GM18520 (cell line): ENCODE measurements around the gene ELP5.
A peak's percentile ranks its signal among the peaks of the same experiment; 100 is the strongest.

Source experiments
- ATAC-seq: cut with Tn5 transposase; IDR thresholded peaks from one replicate; pipeline ENCODE4 v1.9.1; 2021; ENCODE audit not compliant: unreplicated experiment

Gene ELP5, protein sequence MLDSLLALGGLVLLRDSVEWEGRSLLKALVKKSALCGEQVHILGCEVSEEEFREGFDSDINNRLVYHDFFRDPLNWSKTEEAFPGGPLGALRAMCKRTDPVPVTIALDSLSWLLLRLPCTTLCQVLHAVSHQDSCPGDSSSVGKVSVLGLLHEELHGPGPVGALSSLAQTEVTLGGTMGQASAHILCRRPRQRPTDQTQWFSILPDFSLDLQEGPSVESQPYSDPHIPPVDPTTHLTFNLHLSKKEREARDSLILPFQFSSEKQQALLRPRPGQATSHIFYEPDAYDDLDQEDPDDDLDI

DNA sequence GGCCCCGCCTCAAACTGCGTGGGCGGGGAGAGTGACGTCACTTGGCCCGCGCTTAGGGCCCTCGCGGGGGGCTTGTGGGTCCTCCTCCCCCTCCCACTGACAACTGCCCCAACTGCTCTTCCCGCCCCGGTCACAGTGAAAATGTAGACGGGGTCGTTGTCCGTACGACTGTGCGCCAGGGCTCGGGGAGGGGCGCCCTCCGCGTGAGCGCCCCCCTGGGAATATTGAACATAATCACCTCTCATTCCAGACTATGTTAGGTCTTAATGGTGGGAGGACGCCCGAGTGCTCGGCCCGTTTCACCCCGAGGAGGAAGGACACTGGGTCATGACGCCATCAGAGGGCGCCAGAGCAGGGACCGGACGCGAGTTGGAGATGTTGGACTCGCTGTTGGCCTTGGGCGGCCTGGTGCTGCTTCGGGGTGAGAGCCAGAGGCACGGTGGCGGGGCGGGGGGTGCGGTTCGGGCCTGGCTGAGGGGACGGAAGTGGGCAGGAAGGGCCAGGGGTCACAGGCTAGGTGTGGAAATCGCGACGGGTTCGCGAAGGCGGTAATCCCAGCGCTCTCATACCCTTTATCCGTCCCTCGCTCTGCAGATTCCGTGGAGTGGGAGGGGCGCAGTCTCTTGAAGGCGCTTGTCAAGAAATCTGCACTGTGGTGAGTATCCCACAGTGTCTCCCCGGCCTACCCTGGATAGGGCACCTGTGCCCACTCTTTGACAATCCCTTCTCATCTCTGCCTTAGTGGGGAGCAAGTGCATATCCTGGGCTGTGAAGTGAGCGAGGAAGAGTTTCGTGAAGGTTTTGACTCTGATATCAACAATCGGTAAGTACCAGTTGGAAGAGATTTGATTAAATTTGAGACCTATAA, at the start of gene ELP5:
Gene ELP5 (plus strand): TSS at position 40 of the 868 bp plus-strand sequence. CDS start 336 bp downstream, at position 376.
- ATAC-seq, result peak; percentile 31

DNA sequence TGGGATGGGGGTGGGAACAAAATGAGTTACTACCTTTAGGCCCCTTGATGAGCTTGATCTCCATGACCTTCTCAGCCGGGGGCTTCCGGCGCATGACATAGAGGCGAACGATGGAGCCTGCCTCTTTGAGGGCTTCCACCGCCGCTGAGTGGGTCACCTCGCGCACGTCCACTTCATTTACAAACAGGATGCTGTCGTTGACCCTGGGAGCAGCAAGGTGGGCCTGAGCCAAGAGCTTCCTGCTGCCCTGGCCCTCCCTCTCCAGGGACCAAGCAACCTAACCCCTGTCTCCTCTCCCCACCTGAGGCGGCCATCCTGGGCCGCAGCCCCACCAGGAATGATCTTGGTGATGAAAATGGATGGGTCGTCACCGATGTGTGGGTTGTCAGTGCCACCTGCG, 48.6 kb upstream of the ELP5 start:
- no peak for ATAC-seq

DNA sequence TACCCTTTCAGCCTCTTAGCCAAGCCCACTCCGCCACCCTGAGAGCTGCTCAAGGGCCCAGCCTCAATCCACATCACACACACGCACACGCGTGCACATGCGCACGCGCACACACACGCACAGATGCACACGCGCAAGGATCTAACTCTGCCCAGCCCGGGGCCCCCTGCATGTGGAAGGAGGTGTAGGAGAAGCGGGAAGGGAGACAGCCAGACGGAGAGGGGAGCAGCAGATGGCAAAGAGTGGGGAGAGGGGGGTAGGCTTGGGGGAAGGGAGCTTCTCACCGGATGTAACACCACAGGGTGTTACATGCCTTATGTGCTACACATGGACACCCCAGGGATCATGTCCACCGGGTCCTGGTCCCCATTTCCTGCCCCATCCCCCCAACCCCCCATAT, 47.7 kb upstream of the ELP5 start:
- no peak for ATAC-seq

DNA sequence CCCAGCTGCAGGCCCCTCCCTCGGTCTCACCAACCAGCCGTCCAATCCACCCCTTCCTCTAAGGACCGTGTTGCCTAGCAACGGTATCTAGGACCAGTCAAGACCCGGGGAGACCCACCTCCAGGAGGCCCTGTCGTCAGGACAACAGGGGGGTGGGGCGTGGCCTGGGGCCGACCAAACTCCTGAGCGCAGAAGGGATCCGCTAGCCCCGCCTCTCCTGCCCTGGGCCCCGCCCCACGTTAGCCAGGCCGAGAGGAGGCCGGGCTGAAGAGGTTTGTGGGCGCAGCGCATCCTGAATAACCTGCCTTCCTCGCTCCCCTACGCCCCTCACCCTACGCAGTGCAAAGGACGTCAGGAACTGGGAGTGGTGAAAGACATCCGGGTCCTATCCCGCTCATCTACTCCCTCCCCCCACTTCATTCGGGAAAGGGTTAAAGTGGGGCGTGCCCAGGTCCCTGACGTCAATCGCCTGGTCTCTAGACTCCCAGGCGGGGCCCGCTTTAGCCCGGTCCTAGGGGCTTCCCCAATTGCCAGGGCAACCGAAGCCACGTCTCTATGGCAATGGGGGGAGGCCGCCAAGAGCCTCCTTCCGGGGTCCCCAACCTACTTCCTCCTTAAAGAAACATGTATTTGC, 47.1 kb upstream of the ELP5 start:
- peak; percentile 68 for ATAC-seq

DNA sequence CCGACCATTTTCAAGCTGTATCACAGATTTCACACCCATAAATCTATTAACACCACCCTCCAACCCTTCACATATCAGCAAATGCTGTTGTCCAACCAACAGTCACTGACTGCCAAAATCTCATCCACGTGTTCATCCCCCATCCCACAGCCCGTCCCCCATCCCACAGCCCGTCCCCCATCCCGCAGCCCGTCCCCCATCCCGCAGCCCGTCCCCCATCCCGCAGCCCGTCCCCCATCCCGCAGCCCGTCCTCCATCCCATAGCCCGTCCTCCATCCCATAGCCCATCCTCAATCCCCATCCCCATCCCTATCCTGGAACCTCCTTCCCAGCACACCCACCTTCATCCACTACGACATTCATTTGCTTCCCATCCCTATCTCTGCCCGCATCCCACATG, 46.5 kb upstream of the ELP5 start:
- ATAC-seq, result no peak

DNA sequence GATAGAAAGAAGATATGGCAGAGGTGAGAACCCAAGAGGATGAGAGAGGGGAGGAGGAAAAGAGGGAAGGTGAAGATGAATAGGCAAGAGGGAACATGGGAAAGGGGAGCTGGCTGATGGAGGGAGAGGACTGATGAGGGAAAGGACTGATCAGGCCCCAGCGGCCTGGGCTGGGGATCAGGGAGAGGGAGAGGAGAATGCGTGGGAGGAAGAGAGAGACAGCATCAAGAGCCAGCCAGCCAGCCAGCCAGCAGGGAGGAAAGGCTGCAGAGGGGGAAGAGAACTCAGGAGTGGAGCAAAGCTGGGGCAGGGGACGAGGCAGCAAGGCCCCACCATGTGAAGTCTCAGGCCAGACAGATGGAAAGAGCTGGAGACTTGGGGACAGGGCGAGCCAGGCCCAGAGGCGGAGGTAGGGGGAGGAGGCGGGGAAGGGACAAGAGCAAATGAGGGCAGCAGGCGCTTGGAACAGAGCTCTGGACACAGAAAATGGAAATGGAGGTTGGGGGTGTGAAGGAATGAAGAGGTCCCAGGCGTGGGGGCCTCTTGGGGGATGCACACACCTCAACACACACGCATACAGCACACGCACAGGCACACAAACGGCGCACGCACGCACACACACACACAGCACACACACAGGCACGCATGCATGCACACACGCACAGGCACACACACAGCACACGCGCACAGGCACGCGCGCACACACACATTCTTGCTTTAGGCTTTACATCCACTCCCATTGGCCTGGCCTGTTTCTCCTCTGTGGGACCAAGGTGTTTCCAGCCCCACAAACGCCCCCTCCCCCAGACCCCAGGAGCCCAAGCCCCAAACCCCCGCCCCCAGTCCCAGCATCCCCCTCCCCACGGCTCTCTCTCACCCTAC, 44.7 kb upstream of the ELP5 start:
- ATAC-seq, result no peak

DNA sequence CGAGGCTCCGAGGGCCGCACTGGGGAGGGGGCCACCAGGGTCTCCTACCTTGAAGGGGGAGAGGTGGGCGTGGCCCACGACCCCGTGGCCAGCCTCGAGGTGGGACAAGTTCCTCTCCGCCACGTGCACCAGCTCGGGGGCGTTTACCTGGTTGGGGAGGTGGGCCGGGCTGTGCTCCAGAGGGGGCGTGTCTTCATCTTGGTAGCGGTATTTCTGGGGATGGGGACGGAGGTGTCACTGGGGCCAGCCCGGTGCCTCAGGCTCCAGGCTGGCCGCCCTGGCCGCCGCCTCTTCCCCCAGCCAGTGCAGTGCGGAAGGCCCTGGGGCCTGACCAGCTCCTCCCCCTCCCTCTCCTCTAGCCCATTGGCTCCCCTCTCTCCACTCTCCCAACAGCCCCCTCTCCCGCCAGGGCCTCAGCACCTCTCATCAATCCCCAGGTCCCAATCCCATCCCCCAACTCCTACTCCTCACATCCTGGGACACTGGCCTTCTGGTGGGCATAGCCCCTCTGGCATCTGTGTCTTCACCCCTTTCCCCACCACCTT, 43.9 kb upstream of the ELP5 start:
- ATAC-seq, result no peak

DNA sequence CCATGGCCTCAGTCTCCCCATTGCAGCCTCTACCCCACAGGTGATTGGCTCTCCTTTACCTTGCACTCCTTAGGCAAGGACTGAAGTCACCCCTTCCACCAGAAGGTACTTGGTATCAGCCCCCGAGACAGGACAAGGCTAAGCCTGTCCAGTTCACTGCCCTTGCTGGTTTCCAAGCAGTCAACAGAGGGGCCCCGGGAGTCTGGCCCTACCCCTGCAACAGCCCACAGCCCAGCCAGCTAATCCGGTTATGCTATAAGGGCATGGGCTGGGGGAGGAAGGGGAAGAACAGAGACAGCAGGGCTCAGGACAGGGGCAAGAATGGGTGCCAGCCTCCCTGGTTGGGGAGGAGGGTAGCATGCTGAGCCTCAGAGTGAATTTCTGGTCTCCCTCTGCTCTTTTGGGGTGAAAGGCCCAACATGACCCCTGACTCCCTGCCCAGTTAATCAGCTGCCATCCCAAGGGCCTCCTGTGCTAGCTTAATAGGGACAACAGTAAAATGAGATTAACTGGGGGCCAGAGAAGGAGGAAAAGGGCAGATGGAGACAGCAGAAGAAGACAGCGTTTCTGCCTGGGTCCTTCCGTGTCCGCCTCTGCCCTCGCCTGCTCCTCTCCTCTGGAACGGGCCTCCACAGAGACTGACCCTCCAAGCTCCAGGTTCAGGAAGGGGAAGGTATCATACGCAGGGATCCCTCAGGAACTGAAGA, 43.1 kb upstream of the ELP5 start:
- ATAC-seq, result no peak

DNA sequence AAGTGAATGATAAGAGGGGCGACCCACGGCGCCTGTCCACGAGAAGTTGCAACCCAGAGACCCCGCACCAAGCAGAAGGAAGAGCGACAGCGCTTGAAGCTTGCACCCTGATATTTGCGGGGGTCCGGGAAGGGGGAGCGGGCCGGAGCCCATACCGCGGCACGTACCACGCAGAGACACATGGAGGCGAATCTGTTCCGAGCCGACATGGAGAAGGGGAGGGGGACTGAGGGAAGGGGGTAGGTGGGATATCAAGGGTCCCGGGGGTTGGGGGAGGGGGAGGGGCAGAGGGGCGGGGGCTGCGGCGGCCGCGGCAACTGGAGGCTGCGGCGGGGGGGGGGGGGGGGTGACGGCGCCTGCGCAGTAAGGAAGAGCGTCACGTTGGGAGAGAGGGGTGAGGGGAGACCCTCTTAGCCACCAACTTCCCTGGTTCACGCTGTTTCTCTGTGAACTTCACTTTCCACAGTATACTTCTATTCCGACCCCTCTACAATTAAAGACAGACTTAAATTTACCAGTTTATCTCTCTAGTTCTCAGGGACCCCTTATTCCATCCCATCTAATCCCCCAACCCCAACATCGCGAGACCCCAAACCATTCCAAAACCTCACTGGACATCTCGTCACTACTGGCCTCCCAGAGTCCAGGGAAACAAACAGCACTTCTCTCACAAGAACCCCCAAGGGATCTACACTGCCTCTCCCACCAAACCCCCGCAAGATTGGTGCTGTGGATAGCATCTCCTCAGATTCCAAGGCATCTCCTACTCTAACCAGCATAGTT, 40.3 kb upstream of the ELP5 start:
- no peak for ATAC-seq

DNA sequence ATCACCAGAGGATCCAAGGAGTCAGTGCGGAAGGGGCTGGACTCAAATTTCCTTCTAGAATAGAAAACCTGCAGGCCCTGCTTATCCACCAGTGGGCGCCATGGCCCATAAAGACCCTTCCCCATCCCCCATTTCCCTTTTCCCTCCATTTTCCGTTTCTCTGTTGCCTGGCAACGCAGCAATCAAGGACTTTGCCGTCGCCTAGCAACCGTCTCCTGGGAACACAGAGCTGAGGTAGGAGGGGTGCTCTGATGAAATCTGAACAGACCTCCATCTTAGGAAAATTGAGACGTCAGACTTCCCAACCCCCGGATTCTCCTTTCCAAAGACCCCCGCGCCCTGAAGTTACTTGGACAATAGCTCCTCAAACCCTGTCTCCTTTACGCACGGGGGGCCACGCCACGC, 38.1 kb upstream of the ELP5 start:
- ATAC-seq, result no peak

DNA sequence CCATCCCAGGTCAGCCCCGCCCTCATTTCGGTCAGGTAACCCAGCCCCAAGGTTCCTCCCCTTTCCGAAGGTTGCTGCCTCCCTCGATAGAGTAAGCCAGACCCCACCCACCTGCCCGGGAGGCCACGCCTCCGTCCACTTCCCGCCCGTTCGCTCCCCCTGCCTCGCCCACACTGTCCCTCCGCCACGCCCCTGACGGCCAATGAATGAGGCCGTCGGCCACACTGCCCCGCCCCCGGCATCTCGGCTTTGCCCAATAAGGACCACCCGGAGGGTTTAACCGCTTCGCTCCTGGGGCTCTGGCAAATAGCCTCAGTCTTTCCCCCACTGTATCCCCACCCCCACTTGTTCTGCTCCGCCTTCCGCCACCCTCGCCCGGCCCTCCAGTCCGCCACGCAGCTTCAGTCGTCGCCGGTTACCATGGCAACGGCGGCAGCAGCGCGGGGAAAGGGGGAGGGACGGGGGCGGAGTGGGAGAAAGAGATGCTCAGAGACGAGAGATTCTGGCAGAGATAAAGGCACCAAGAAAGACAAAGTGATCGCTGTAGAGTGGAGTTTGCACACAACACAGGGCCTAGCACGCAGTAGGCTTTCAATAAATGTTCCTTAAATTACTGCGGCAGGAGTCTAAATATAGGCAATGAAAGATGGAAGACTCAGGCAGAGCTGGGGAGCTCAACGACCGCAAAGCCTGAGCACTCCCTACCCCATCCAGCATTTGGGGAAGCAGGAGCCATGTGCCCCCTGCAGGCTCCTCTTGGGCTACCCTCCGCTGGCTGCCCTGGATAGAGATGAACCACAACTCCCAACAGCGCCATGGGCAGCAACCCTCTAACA, 37.5 kb upstream of the ELP5 start:
- peak; percentile 79 for ATAC-seq

DNA sequence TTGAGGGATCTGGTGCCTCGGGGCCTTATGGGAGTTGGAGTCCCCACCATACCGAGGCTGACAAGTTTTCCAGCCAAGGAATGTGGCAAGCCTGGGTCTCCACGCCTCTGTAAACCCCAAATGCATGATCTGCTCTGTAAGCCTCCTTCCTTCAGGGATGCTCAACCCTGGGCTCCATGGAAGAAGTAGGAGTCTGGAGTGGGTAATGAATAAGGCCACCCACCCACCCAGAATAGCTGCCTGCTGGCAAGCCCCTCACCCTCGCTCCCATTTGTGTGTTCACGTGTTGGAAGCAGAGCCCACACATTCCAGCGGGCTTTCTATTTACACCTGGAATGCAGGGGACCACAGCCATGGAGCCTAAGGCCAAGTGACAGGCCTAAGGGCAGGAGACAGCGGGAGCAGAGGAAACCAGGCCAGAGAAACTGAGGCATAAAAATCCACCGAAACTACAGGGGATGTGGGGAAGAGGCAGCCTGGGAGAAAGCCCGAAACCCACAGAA, 36.8 kb upstream of the ELP5 start:
- ATAC-seq, result no peak

DNA sequence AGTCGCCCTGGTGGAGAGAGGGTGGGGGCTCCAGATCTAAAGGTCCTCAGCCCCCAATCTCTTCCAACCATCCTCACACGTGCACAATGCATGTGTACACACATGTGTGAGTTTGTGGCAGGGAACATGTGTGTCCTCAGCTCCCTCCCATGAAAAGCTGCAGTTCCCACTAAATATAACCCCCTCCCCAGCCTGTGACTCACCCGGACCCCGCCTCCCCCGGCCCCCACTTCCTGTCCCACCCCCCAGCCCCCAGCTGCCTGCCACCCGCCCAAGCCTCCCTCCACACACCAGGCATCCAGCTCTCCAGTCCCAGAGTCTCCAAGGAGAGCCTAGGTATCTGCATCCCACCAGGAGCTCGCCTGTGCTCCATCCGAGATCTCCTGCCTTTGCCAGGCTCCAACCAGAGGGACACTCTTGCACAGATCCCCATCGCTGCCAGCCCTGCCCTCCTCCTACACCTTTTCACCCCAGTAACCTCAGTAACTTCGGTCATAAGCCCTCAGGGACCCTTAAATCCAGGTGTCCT, 36.3 kb upstream of the ELP5 start:
- ATAC-seq, result no peak

DNA sequence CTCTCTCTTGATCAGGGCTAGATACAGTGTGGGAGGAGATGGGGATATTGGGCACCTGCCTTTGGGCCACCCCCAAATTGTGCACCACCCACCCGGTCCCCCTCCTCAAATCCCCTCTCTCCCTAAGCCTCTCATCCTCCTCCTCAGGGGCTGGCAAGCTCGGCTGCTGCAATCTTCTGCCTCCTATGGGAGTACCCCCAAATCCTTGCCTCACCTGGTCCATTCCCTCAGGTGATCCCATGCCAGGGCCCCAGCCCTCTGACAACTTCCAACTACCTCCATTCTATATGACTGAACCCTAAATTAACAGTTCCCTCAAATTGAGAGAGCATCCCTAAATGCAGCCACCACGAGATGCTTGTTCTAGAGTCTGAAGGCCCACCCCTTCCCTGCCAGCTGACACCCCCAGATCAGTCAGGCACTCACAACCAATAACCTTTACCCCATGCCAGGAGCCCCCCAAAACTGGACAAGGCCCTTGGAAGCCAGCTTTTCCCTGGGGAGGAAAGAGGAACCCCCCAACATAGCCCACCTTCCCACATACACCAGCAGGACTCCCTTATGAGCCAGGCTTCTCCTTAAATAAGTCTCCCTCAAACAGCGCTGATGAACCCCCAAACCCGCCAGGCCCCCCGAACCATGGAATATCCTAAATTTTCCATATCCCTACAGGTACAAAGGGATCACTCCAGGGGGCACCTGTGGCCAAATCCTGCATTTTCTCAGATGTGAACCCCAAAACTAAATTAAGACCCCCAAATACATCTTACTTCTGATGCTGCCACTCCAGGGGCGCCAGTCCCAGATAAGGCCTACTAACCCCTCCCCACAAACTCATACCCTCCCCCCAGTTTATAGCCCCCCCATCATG, 35.5 kb upstream of the ELP5 start:
- ATAC-seq, result no peak

DNA sequence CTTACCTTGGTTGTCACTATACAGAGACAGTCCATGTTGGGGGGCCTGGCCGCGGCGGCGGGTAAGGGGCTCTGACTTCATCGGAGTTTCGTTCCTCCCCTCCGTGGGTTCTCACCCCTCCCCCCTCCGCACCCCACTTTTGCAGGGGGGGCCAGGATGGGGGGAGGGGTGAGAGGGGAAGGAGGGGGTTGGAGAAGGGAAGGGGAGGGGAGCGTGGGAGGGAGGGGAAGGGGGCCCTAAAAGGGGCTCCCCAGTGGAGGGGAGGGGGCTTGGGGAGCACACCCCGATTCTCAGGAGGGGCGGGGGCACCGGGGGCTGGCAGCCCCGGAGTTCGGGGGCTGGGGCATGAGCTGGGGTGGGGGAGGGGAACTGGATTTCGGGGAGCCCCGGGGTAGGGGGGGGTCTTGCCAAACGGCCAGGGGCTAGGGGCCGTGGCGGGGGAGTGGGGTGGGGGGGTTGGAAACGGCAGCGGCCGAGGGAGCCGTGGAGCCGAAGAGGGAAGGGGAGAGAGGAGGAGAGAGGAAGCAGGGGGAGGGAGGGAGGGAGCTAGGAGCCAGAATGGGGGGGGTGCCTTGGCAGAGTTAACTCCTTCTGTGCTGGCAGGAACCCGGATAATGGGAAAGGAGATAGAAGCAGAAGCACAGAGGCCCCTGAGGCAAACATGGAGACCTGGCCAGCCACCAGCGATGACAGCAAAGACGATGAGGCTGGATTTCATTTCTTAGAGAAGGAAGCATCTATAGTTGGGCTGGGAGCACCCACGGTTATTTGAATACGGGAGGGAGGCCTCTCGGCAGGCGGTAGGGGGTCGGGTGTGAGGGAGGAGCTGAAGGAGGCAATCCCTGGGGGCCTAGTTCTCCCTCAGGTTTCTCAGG, 34.7 kb upstream of the ELP5 start:
- ATAC-seq, result no peak

DNA sequence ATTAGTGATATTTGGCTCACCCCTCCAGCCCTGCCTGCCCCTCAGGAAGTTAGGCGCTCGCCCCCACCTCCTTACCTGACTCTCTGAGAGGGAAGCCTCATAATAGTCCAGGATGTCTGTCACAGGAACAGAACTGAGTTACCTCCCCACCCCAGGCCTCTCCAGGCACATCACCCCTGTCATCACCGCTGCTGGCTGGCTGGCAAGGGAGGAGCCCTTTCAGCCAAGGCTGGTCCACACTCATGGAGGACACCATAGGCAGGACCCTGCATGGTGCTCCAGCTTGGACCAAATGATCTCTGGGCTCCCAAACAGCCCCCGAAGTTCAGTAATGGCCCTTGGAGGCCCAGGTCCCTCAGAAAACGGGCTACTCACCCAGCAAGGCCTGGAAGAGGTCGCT, 33.8 kb upstream of the ELP5 start:
- no peak for ATAC-seq
